ENCODE results near the gene THTPA. TPM values are rescaled to one million over a fixed set of nuclear protein-coding genes. Genes with fewer than 3 reads are reported as not detected.

Gene THTPA
- total and polyA plus RNA-seq, 2 of the 13 experiments (the other 11 are each of a cell fraction or from before 2014, with no cell fraction given), result 7.4 to 8.7 TPM

- TF ChIP-seq ZBTB4 (CRISPR knock-in tag; IDR thresholded peaks at IDR 0.05; ENCODE audit: borderline replicate concordance) (peak; percentile 49; the same call in 1 of the 2 replicates), RBAK (CRISPR knock-in tag; IDR thresholded peaks at IDR 0.05) (peak; percentile 55; the same call in 1 of the 2 replicates), PRDM15 (CRISPR knock-in tag; IDR thresholded peaks at IDR 0.05) (0 out of 2 replicates have a peak, but pooled peaks have one; percentile 23), KLF13 (CRISPR knock-in tag; IDR thresholded peaks at IDR 0.05) (0 out of 2 replicates have a peak, but pooled peaks have one; percentile 37), U2AF2 (IDR thresholded peaks at IDR 0.05; ENCODE audit: low read depth, low read length) (peak; percentile 93), MTF1 (CRISPR knock-in tag; IDR thresholded peaks at IDR 0.05) (0 out of 2 replicates have a peak, but pooled peaks have one; percentile 45), ZNF644 (CRISPR knock-in tag; IDR thresholded peaks at IDR 0.05; ENCODE audit: low read depth) (0 out of 2 replicates have a peak, but pooled peaks have one; percentile 3), ARID2 (CRISPR knock-in tag; IDR thresholded peaks at IDR 0.05; ENCODE audit: borderline replicate concordance) (peak; percentile 24; the same call in 1 of the 2 replicates), TFAP4 (IDR thresholded peaks at IDR 0.05; ENCODE audit: borderline replicate concordance, low read depth) (peak; percentile 84), RFXAP (CRISPR knock-in tag; IDR thresholded peaks at IDR 0.05; ENCODE audit: borderline replicate concordance) (peak; percentile 78; the same call in 1 of the 2 replicates), BCL6 (CRISPR knock-in tag; IDR thresholded peaks at IDR 0.05) (peak; percentile 58), ZNF431 (CRISPR knock-in tag; IDR thresholded peaks at IDR 0.05; ENCODE audit: borderline replicate concordance, low read depth) (no peak), ZNF770 (CRISPR knock-in tag; IDR thresholded peaks at IDR 0.05) (peak; percentile 64; the same call in 1 of the 2 replicates), GMEB1 (CRISPR knock-in tag; IDR thresholded peaks at IDR 0.05; ENCODE audit: borderline replicate concordance) (peak; percentile 80), RORA (CRISPR knock-in tag; IDR thresholded peaks at IDR 0.05) (no peak), CHD4 (IDR thresholded peaks at IDR 0.05; ENCODE audit: borderline replicate concordance, low read length) (no peak; the same call in 1 of the 2 replicates)
Observed at GRCh38 chr14:23551266-23552028, 4.6 kb upstream of the THTPA start, which contains the start of gene ZFHX2 (continued).

Measured in HepG2 (cell line).